GM12801 (cell line): ENCODE measurements around the gene CSF1.

Source experiments
- CTCF ChIP-seq: IDR thresholded peaks from one replicate; pipeline ENCODE4 v1.5.1; 2011; ENCODE audit warnings: control low read depth; ENCODE audit not compliant: insufficient read length; ENCODE audit errors: extremely low read depth

The CSF1 gene

GRCh38 chr1:109874445-109874844 is 36.2 kb upstream of the CSF1 start:
- TF ChIP-seq CTCF: no peak

- TF ChIP-seq CTCF: no peak
These were observed 34.8 kb upstream of the CSF1 start for GRCh38 chr1:109875874-109876273.

- no peak for TF ChIP-seq CTCF
These were observed 33.9 kb upstream of the CSF1 start for GRCh38 chr1:109876617-109877316.

- TF ChIP-seq CTCF: no peak
These were observed 33.3 kb upstream of the CSF1 start for GRCh38 chr1:109877317-109877771.

GRCh38 chr1:109877776-109878175 is 32.9 kb upstream of the CSF1 start:
- TF ChIP-seq CTCF: no peak

GRCh38 chr1:109878531-109879104 is 32.0 kb upstream of the CSF1 start:
- no peak for TF ChIP-seq CTCF

GRCh38 chr1:109879881-109880525 is 30.6 kb upstream of the CSF1 start:
- no peak for TF ChIP-seq CTCF
